Neuronal stem cell (in vitro differentiated cells): ENCODE results near the gene TBKBP1. TPM values are rescaled to one million over a fixed set of nuclear protein-coding genes. Genes with fewer than 3 reads are reported as not detected.
A peak's percentile ranks its signal among the peaks of the same experiment; 100 is the strongest.

Experiments
- DNase-seq: peaks from one replicate; pipeline ENCODE4 v3.0.0-alpha.2; 2013; ENCODE audit warnings: low spot score
- H2AFZ ChIP-seq: one replicate; pipeline ENCODE4 v1.6.1; 2013; ENCODE audit warnings: mild to moderate bottlenecking, low read length, inconsistent platforms
- H2AK5ac ChIP-seq: 2 replicates; pipeline ENCODE4 v1.6.1; 2013; ENCODE audit warnings: low read depth, mild to moderate bottlenecking, inconsistent platforms, low read length, moderate library complexity, mixed read lengths
- H2BK120ac ChIP-seq: 2 replicates; pipeline ENCODE4 v1.6.1; 2013; ENCODE audit warnings: low read depth, mild to moderate bottlenecking, inconsistent platforms, low read length, moderate library complexity, mixed read lengths
- H2BK12ac ChIP-seq: one replicate; pipeline ENCODE4 v1.6.1; 2013; ENCODE audit warnings: low read length, inconsistent platforms
- H2BK15ac ChIP-seq: 2 replicates; pipeline ENCODE4 v1.6.1; 2013; ENCODE audit warnings: mild to moderate bottlenecking, low read length, inconsistent platforms, mixed read lengths
- H2BK5ac ChIP-seq: one replicate; pipeline ENCODE4 v1.6.1; 2013; ENCODE audit warnings: inconsistent platforms, mild to moderate bottlenecking, low read length, moderate library complexity
- H3K14ac ChIP-seq: one replicate; pipeline ENCODE4 v1.6.1; 2013; ENCODE audit warnings: low read length, inconsistent platforms
- H3K18ac ChIP-seq: 2 replicates; pipeline ENCODE4 v1.6.1; 2013; ENCODE audit warnings: low read length, inconsistent platforms
- H3K23ac ChIP-seq: 2 replicates; pipeline ENCODE4 v1.6.1; 2013; ENCODE audit warnings: low read depth, mild to moderate bottlenecking, mixed read lengths, low read length, inconsistent platforms; ENCODE audit not compliant: poor library complexity
- H3K27ac ChIP-seq: replicated peaks from 3 replicates; pipeline ENCODE4 v1.5.1; 2013; ENCODE audit warnings: low read length, inconsistent platforms
- H3K27me3 ChIP-seq, 3 experiments: 2 replicates each; pipeline ENCODE4 v1.6.1; 2013; ENCODE audit warnings: low read length in 3 of 3, mild to moderate bottlenecking in 2 of 3, inconsistent platforms in 1 of 3, low read depth in 1 of 3, mixed read lengths in 1 of 3, moderate library complexity in 1 of 3; ENCODE audit not compliant: control insufficient read depth in 3 of 3, insufficient read depth in 3 of 3
- H3K36me3 ChIP-seq, 2 donors: replicated peaks in 1 of 2; 2 replicates each; pipeline ENCODE4 v1.6.1; 2013; ENCODE audit warnings: low read length in 2 of 2; ENCODE audit not compliant: control insufficient read depth in 2 of 2, insufficient read depth in 2 of 2
- H3K4ac ChIP-seq: 2 replicates; pipeline ENCODE4 v1.6.1; 2013; ENCODE audit warnings: inconsistent platforms, mild to moderate bottlenecking, low read length, moderate library complexity
- H3K4me1 ChIP-seq, 2 donors: 1 replicate in 1 of 2; 2 replicates in 1 of 2; pipeline ENCODE4 v1.6.1; 2013; ENCODE audit warnings: low read length in 2 of 2, low read depth in 1 of 2; ENCODE audit not compliant: control insufficient read depth in 2 of 2, insufficient read depth in 1 of 2
- H3K4me2 ChIP-seq: one replicate; pipeline ENCODE4 v1.6.1; 2013; ENCODE audit warnings: mild to moderate bottlenecking, low read length, inconsistent platforms; ENCODE audit not compliant: insufficient read depth, poor library complexity, severe bottlenecking
- H3K4me3 ChIP-seq, 2 donors: 2 replicates each; pipeline ENCODE4 v1.5.1; 2013; ENCODE audit warnings: low read length in 2 of 2, mild to moderate bottlenecking in 2 of 2, inconsistent platforms in 1 of 2, moderate library complexity in 1 of 2
- H3K79me1 ChIP-seq: one replicate; pipeline ENCODE4 v1.6.1; 2013; ENCODE audit warnings: low read depth, mild to moderate bottlenecking, inconsistent platforms, low read length, moderate library complexity
- H3K9ac ChIP-seq: one replicate; pipeline ENCODE4 v1.6.1; 2013; ENCODE audit warnings: mild to moderate bottlenecking, low read depth, low read length, inconsistent platforms; ENCODE audit not compliant: poor library complexity
- H3K9me3 ChIP-seq, 2 donors: replicated peaks in 1 of 2; 2 replicates each; pipeline versions ENCODE3 to v1.6.1; 2013; ENCODE audit warnings: low read length in 2 of 2, mild to moderate bottlenecking in 2 of 2, inconsistent platforms in 1 of 2, low read depth in 1 of 2, mixed read lengths in 1 of 2, moderate library complexity in 1 of 2; ENCODE audit not compliant: control insufficient read depth in 2 of 2, insufficient read depth in 1 of 2
- H4K8ac ChIP-seq: one replicate; pipeline ENCODE4 v1.6.1; 2013; ENCODE audit warnings: low read depth, mild to moderate bottlenecking, inconsistent platforms, low read length, moderate library complexity
- H4K91ac ChIP-seq: one replicate; pipeline ENCODE4 v1.6.1; 2013; ENCODE audit warnings: low read length, low read depth, mild to moderate bottlenecking, inconsistent platforms; ENCODE audit not compliant: poor library complexity
- WGBS, 2 donors: extraction: QIAGEN DNeasy Blood & Tissue Kit; methylation state at CpG; one replicate each; pipeline ENCODE4 v1.1.7; 2013; ENCODE audit warnings: missing lambda C conversion rate in 2 of 2, mixed read lengths in 1 of 2; ENCODE audit not compliant: insufficient read length in 2 of 2, insufficient replicate concordance in 1 of 2; ENCODE audit errors: extremely low coverage in 2 of 2; 5-methylcytosine and 5-hydroxymethylcytosine counted together
- polyA plus RNA-seq, 2 experiments: library from polyadenylated mRNA; stranded (reverse); fragments of 200-250 nt; gene quantifications; one replicate each; pipeline ENCODE4 v1.2.3, GENCODE V29; 2013

Gene TBKBP1
- 12.8 TPM for polyA plus RNA-seq (2013, experiment 1 of 2)
- polyA plus RNA-seq (2013, experiment 2 of 2) = 13.4 TPM

GRCh38 chr17:47693731-47694580, at the start of gene TBKBP1:
Gene TBKBP1 (plus strand): TSS chr17:47694161. CDS start chr17:47696113, 1,952 bp downstream.
- DNase-seq = peak; percentile 88
- Histone ChIP-seq H3K4me1 (peaks cover 20 to 25% of the 10 kb centered on the region in 2 donors), H3K9ac (peak within 1 kb of the TSS; percentile 94), H3K4me2 (peak within 1 kb of the TSS; percentile 95), H3K27me3 (no peaks in the 10 kb centered on the region), H2BK5ac (peak within 1 kb of the TSS; percentile 77), H4K91ac (no peak within 1 kb of the TSS), H3K14ac (peak within 1 kb of the TSS; percentile 78), H2AK5ac (peak within 1 kb of the TSS; percentile 87), H4K8ac (no peak within 1 kb of the TSS), H2AFZ (peak within 1 kb of the TSS; percentile 88), H3K79me1 (peaks cover 8% of the 10 kb centered on the region), H2BK15ac (peak within 1 kb of the TSS; percentile 94), H3K36me3 (peaks cover 4 to 6% of the 10 kb centered on the region in 2 donors), H3K18ac (peak within 1 kb of the TSS; percentile 98), H3K4me3 (peak within 1 kb of the TSS; percentile 75 to 94), H3K23ac (peak within 1 kb of the TSS; percentile 95), H3K27ac (peak within 1 kb of the TSS; percentile 88), H2BK12ac (peak within 1 kb of the TSS; percentile 92), H2BK120ac (peak within 1 kb of the TSS; percentile 68), H3K4ac (no peak within 1 kb of the TSS), H3K9me3 (no peaks in the 10 kb centered on the region)
- whole genome bisulfite sequencing, 2 donors = no CpG with 5 or more reads among the region's 87 CpGs

- no peak overlapping the region for H3K18ac ChIP-seq
- H3K9ac ChIP-seq = no peak overlapping the region
- H4K91ac ChIP-seq = no peak overlapping the region
- H2BK5ac ChIP-seq = no peak overlapping the region
- H2AK5ac ChIP-seq = no peak overlapping the region
- H3K23ac ChIP-seq = no peak overlapping the region
- no peak overlapping the region for H2AFZ ChIP-seq
- H2BK120ac ChIP-seq = no peak overlapping the region
- H3K4me3 ChIP-seq = no peak overlapping the region
- peaks cover 3% of the 10 kb centered on the region for H3K79me1 ChIP-seq
- no peak overlapping the region for H2BK15ac ChIP-seq
- H3K4me1 ChIP-seq = peaks cover 0 to 2% of the 10 kb centered on the region in 2 donors
- WGBS, 2 donors = no CpG with 5 or more reads among the region's 5 CpGs
- no peaks in the 10 kb centered on the region for H3K9me3 ChIP-seq
- no peak overlapping the region for H3K4ac ChIP-seq
- H3K27me3 ChIP-seq = no peaks in the 10 kb centered on the region
- no peak overlapping the region for H2BK12ac ChIP-seq
- H3K27ac ChIP-seq = no peak overlapping the region
- no peak overlapping the region for H3K14ac ChIP-seq
- no peak for DNase-seq
- peaks cover 0 to 3% of the 10 kb centered on the region in 2 donors for H3K36me3 ChIP-seq
- H4K8ac ChIP-seq = no peak overlapping the region
- H3K4me2 ChIP-seq = no peak overlapping the region
Observed at GRCh38 chr17:47644324-47644723, 49.6 kb upstream of the TBKBP1 start.

GRCh38 chr17:47649153-47649971, 44.6 kb upstream of the TBKBP1 start, which contains the start of gene KPNB1:
Gene KPNB1 (plus strand): TSS chr17:47649919. CDS start chr17:47650245, 326 bp downstream.
- H3K4me3 ChIP-seq = peak within 1 kb of the TSS; percentile 62 to 91
- H2BK12ac ChIP-seq = no peak within 1 kb of the TSS
- peaks cover 3% of the 10 kb centered on the region for H3K79me1 ChIP-seq
- H2BK15ac ChIP-seq = peak within 1 kb of the TSS; percentile 32
- peak within 1 kb of the TSS; percentile 85 for H2AFZ ChIP-seq
- no peak within 1 kb of the TSS for H3K14ac ChIP-seq
- H3K18ac ChIP-seq = peak within 1 kb of the TSS; percentile 96
- peak within 1 kb of the TSS; percentile 97 for H3K27ac ChIP-seq
- H3K4me1 ChIP-seq = peaks cover 0 to 9% of the 10 kb centered on the region in 2 donors
- peak within 1 kb of the TSS; percentile 42 for H3K4ac ChIP-seq
- H3K23ac ChIP-seq = peak within 1 kb of the TSS; percentile 58
- H2BK5ac ChIP-seq = peak within 1 kb of the TSS; percentile 35
- H3K27me3 ChIP-seq = no peaks in the 10 kb centered on the region
- H3K9ac ChIP-seq = peak within 1 kb of the TSS; percentile 98
- WGBS, 2 donors = no CpG with 5 or more reads among the region's 74 CpGs
- no peaks in the 10 kb centered on the region for H3K9me3 ChIP-seq
- H3K36me3 ChIP-seq = peaks cover 13 to 37% of the 10 kb centered on the region in 2 donors
- no peak within 1 kb of the TSS for H4K91ac ChIP-seq
- H3K4me2 ChIP-seq = peak within 1 kb of the TSS; percentile 89
- peak within 1 kb of the TSS; percentile 53 for H2BK120ac ChIP-seq
- H2AK5ac ChIP-seq = peak within 1 kb of the TSS; percentile 96
- peak; percentile 100 for DNase-seq
- peak within 1 kb of the TSS; percentile 83 for H4K8ac ChIP-seq
